22Rv1 (cell line): ENCODE results near the gene GNAT2.

Experiments used
- ZFX ChIP-seq: fragments of 450-650 bp; IDR thresholded peaks from 2 replicates; pipeline ENCODE4 v1.6.1; 2017; ENCODE audit warnings: antibody characterized with exemption, borderline replicate concordance
- TF ChIP-seq, protein P1 (sequence below): fragments of 450-650 bp; IDR thresholded peaks from 2 replicates; pipeline ENCODE4 v1.5.1; 2017; ENCODE audit warnings: mild to moderate bottlenecking

GRCh38 chr1:109610609-109611307, 8.7 kb downstream of the GNAT2 start:
- TF ChIP-seq, protein P1, sequence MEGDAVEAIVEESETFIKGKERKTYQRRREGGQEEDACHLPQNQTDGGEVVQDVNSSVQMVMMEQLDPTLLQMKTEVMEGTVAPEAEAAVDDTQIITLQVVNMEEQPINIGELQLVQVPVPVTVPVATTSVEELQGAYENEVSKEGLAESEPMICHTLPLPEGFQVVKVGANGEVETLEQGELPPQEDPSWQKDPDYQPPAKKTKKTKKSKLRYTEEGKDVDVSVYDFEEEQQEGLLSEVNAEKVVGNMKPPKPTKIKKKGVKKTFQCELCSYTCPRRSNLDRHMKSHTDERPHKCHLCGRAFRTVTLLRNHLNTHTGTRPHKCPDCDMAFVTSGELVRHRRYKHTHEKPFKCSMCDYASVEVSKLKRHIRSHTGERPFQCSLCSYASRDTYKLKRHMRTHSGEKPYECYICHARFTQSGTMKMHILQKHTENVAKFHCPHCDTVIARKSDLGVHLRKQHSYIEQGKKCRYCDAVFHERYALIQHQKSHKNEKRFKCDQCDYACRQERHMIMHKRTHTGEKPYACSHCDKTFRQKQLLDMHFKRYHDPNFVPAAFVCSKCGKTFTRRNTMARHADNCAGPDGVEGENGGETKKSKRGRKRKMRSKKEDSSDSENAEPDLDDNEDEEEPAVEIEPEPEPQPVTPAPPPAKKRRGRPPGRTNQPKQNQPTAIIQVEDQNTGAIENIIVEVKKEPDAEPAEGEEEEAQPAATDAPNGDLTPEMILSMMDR = no peak
- TF ChIP-seq ZFX = no peak
